ENCODE results near the gene PLAC9.
A peak's percentile ranks its signal among the peaks of the same experiment; 100 is the strongest.
"Not testable (repeated sequence)": the region's sequence is repeated elsewhere in the genome, so short reads cannot be mapped to it uniquely, and the experiment has no call there.

Gene PLAC9

GRCh38 chr10:80132299-80133139 lies at the start of gene PLAC9:
Gene PLAC9 (plus strand): TSS chr10:80132730. CDS start chr10:80132763, 33 bp downstream.
- peaks cover 30% of the 10 kb centered on the region for H3K4me1 Mint-ChIP-seq
- H3K36me3 Mint-ChIP-seq (ENCODE audit: low read depth): no peaks in the 10 kb centered on the region
- peak within 1 kb of the TSS; percentile 79 to 89 (median 85) for H3K4me3 Mint-ChIP-seq
- H3K27ac Mint-ChIP-seq: peak within 1 kb of the TSS; percentile 52 to 95 (median 84)
- no peaks in the 10 kb centered on the region for H3K9me3 Mint-ChIP-seq
- TF ChIP-seq CTCF (IDR thresholded peaks at IDR 0.05; ENCODE audit: unreplicated experiment in 3 of 3): no peak
- peaks cover 31% of the 10 kb centered on the region for H3K27me3 Mint-ChIP-seq (ENCODE audit: low read depth)

GRCh38 chr10:80090121-80090520 lies 42.4 kb upstream of the PLAC9 start:
- Mint-ChIP-seq H3K27ac (no peak overlapping the region), H3K4me3 (no peak overlapping the region), H3K4me1 (no peaks in the 10 kb centered on the region), H3K27me3 (ENCODE audit: low read depth) (no peaks in the 10 kb centered on the region), H3K9me3 (no peaks in the 10 kb centered on the region), H3K36me3 (ENCODE audit: low read depth) (peaks cover 7% of the 10 kb centered on the region)
- no peak for TF ChIP-seq CTCF (IDR thresholded peaks at IDR 0.05; ENCODE audit: unreplicated experiment in 3 of 3)

- Mint-ChIP-seq H3K4me3 (no peak overlapping the region), H3K36me3 (ENCODE audit: low read depth) (no peaks in the 10 kb centered on the region), H3K4me1 (no peaks in the 10 kb centered on the region), H3K27ac (no peak overlapping the region), H3K9me3 (no peaks in the 10 kb centered on the region), H3K27me3 (ENCODE audit: low read depth) (no peaks in the 10 kb centered on the region)
- no peak for TF ChIP-seq CTCF (IDR thresholded peaks at IDR 0.05; ENCODE audit: unreplicated experiment in 3 of 3)
These were observed 38.3 kb upstream of the PLAC9 start for GRCh38 chr10:80094231-80094630.

- H3K27me3 Mint-ChIP-seq (ENCODE audit: low read depth): not testable (repeated sequence)
These were observed 34.3 kb upstream of the PLAC9 start for GRCh38 chr10:80098272-80098671.

GRCh38 chr10:80099295-80099694 lies 33.2 kb upstream of the PLAC9 start:
- not testable (repeated sequence) for H3K36me3 Mint-ChIP-seq (ENCODE audit: low read depth); H3K27me3 Mint-ChIP-seq (ENCODE audit: low read depth); H3K9me3 Mint-ChIP-seq; H3K4me3 Mint-ChIP-seq; H3K27ac Mint-ChIP-seq; H3K4me1 Mint-ChIP-seq

More at GRCh38 chr10:80098272-80098671, 34.3 kb upstream of the PLAC9 start:
- not testable (repeated sequence) for H3K9me3 Mint-ChIP-seq; H3K4me1 Mint-ChIP-seq; H3K36me3 Mint-ChIP-seq (ENCODE audit: low read depth); H3K27ac Mint-ChIP-seq; H3K4me3 Mint-ChIP-seq

- no peak for TF ChIP-seq CTCF (IDR thresholded peaks at IDR 0.05; ENCODE audit: unreplicated experiment in 3 of 3)
- peaks cover 15% of the 10 kb centered on the region for H3K4me1 Mint-ChIP-seq
- no peaks in the 10 kb centered on the region for H3K9me3 Mint-ChIP-seq
- no peaks in the 10 kb centered on the region for H3K27me3 Mint-ChIP-seq (ENCODE audit: low read depth)
- no peaks in the 10 kb centered on the region for H3K36me3 Mint-ChIP-seq (ENCODE audit: low read depth)
- no peak overlapping the region for H3K4me3 Mint-ChIP-seq
- no peak overlapping the region for H3K27ac Mint-ChIP-seq
These were observed 32.4 kb upstream of the PLAC9 start for GRCh38 chr10:80100116-80100515.

Data from nephron (organoid).